Non-pigmented ciliary epithelial cell (primary cell): ENCODE results near the gene PPP1R14B.

Experiments used
- DNase-seq: peaks from one replicate; pipeline ENCODE4 v3.0.0-alpha.2; 2010; ENCODE audit warnings: low read depth

PPP1R14B gene, protein sequence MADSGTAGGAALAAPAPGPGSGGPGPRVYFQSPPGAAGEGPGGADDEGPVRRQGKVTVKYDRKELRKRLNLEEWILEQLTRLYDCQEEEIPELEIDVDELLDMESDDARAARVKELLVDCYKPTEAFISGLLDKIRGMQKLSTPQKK

DNA sequence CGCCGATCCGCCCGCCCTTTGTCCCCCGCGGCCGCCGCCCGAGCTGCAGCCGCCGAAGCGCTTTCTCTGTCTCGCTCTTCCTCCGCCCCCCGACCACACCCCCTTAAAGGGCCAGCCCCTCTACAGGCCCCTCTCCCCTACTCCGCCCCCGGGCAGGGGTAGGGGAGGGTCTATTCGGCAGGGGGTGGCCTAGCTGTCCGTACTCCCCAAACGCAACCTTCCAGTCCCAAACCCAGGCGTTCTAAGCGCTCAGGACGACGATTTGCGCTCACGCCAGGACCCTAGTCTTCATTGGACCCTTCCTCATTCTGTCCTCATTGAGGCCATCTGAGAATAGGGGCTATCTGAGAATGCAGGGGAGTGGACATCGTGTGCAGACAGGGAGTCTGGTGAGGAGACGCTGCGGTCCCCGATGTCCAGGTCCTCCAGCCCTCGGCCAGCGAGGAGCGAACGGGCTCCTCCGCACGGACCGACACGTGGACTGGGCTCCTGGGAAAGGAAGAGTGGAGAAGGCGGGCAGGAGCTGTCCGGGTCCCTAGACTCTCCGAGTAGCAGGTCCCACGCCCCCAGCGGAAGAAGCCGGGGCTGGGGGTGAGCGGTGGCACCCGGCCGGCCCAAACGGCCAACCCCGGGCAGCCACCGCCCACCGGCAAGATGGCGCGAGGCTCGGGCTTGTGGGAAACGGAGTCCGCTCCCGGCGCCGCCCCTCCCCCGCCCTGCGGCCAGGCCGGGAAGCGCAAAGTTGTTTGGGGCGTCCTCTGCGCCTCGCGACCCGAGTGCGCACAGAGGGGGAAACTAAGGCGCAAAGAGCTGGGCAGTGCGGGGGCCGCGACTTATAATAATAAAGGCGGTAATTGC, at the start of gene PPP1R14B:
Gene PPP1R14B (minus strand): TSS at position 73 of the 858 bp plus-strand sequence. CDS start 270 bp downstream, outside the sequence.
- DNase-seq, result peak; percentile 37

DNA sequence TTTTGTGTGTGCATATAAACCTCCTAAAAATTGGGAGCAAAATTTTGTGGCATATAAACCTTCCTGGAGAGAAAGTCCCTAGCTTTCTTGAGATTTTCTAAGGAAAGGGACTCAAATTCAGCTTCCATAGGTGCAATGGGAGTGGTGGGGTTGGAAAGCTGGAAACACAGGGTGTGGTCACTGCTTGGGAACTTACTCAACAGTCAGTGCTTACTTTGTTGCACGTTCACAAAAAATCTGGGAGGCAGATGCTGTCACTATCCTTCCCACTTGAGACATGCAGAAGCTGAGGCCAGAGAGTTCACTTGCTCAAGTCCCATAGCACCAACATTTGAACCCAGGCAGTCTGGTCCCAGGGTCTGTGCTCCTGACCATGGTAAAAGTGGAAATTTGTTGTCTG, 49.5 kb upstream of the PPP1R14B start:
- DNase-seq, result no peak

DNA sequence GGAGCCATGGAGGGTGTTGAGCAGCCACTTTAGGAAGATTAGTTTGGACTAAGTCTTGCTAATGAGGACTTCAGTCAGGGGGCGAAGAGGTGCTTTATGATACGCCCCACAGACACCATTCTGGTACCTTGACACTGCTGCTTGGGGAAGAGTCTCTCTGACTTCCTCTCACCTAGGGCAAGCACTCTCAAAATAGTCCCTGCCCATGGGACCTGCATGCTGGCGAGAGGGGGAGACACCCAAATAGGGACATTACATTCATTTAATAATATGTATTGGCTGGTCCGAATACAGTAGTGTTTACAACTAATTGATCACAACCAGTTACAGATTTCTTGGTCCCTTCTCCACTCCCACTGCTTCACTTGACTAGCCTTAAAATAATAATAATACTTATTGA, 49.0 kb upstream of the PPP1R14B start:
- DNase-seq, result no peak

DNA sequence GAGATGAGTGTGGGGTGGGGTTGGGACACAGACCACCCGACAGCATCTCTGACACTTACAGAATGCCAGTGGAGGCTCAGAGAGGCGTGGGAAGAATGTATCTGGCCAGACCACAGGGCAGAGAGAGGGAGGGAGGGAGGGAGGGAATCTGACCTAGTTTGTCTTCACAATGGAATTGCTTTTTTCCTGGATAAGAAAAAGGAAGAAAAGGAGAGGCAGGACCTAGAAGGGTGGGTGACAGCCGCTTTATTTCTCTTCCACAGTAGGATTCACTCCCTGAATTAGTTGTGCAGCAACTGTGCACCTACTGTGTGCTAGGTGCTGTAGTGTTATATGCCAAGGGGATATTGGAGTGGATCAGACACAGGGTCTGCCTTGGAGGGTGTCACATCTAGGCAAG, 48.0 kb upstream of the PPP1R14B start:
- no peak for DNase-seq

DNA sequence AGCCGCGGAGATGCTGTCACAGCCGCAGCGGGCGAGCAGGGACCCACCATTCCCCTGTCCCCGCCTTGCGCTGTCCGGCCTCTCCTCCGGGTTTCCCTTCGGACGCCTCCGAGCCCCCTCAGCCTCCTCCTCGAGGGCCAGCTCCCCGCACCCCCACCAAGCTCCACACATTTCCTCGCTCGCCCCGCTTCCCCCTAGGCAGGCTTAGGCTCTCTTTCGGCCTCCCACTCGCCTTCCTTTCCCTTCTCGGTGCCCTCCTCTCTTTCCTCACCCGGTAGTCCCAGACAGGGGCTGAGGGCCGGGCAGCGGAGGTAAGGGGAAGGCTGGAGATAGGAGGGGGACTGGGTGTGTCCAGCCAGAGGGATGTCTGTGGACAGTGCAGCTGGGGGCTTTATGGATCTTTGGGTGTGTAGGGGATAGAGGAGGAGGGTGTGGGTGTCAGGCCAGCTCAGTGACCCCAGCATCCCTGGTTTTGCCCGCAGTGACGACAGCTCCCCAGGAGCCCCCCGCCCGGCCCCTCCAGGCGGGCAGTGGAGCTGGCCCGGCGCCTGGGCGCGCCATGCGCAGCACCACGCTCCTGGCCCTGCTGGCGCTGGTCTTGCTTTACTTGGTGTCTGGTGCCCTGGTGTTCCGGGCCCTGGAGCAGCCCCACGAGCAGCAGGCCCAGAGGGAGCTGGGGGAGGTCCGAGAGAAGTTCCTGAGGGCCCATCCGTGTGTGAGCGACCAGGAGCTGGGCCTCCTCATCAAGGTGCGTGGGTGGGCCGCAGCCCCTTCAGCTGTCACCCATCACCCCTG, 45.9 kb upstream of the PPP1R14B start:
- DNase-seq, result no peak

DNA sequence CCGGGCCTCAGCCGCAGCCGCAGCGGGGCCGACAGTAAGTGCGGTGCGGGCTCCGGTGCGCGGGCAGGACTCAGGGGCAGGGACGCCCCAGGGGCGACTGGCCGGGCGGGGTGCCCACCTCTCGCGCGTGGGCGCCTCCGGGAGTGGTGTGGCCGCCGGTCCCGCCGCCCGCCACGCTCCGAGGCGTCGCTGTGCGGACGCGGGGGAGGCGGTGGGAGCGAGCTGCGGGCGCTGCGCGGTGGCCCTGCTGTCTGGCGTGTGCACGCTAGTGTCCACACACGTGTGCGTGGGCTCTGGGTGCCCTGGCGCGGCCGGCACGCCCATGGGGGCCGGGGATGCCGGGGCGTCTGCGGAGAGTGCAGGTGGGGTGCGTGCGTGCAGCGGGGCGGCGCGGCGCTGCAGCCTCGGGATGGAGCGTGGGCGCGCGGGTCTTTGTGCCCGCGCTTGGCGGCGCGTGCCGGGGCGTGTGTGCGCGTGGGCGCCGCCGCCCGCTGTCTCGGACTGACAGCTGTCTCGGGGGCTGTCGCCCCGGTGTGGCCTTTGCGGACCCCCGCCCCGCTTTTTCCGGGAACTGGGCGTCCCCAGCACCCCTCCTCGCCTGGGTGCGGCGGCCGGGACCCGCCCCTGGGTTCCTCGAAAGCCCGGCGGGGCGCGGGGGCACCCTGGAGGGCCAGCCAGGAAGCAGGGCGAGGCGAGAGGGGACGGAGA, 45.2 kb upstream of the PPP1R14B start:
- DNase-seq, result no peak

DNA sequence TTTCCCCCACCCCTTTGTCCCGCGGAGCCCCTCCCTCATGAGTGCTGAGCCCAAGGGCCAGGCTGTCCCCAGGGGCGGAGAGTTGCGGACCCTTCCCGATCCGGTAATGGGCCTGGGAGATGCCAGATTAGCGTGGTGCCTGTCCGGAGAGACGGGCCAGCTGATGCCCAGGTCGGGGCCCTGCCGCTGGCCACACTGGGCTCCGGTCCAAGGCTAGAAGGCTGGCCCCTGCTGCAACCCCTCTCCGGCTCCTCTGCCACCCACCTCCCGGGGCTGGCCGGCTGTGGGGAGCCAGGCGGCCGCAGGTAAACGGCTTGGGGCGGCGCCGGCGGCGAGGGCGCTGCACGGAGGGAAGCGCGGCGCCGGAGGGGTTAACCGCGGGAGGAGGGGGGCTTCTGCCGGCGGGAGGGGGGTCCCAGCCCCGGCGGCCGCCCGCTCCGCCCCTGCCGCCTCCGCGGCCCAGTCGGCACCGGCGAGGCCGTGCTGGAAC, 44.6 kb upstream of the PPP1R14B start, which contains the start of gene KCNK4:
Gene KCNK4 (plus strand): TSS at position 41 of the 490 bp plus-strand sequence. CDS start 1,717 bp downstream, outside the sequence.
- DNase-seq, result no peak

DNA sequence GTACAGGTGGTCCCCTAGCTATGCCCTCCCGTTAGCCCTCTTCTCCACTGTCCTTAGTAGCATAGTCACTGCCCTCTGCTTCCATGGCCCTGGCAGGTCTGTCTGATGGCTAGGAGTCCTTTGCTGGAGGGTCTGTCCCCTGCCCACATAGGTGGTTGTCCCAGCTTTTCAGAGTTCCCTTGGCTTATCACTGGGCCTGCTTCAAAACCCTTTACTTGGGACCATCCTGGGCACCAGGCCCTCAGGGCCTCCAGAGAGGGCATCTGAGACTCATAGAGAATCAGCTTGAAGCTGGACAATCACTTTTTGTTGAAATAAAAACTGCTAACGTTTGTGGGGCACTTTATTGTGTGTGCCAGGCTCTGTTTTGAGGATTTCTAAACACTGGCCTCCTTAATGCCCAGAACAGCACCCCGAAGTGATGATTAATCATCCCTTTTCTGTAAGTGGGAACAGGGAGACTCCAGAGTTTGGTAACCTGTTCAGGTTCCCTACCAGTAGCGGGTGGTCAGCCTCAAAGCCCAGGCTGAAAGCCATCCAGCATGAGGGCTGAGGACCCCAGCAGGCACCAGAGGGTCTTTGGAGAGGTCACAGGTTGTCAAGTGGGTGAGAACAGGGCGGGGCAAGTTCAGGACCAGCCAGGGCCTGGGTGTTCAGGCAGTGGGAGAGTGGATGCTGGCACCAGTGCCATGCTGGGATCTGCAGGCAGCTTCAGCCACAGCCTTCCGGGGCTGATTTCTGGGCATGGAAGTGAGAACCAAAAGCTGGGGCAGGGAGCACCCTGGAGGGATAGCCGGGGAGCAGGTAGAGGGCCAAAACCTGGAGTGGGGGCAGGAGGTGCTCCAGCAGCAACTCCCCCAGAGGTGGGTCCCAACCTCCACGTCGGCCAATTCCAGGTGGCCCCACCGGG, 43.9 kb upstream of the PPP1R14B start:
- no peak for DNase-seq

DNA sequence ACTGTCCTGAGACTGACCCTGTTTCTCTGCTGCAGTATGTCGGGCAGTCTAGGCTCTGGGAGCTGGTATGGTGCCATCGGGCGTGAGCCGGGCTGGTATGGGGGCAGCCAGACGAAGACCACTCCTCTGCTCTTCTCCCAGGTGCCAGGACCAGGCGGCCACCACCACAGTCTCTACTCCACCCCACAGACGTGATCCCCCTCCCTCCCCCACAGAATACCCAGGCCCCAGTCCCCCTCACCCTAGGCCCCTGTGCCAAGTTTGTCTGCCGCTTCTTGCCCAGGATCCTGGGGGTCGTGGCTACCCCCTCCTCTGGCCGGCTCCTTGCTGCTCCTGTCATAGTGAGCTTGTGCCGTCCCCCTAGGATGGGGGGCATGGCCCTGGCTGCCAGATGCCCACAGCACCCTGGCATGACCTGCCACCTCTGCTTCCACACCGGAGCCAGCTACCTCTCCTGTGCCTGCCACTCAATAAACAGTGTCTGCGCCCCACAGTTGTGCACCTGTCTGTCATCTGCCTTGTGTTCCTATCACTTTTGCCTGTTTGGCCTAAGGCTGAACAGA, 42.3 kb upstream of the PPP1R14B start:
- DNase-seq, result no peak

DNA sequence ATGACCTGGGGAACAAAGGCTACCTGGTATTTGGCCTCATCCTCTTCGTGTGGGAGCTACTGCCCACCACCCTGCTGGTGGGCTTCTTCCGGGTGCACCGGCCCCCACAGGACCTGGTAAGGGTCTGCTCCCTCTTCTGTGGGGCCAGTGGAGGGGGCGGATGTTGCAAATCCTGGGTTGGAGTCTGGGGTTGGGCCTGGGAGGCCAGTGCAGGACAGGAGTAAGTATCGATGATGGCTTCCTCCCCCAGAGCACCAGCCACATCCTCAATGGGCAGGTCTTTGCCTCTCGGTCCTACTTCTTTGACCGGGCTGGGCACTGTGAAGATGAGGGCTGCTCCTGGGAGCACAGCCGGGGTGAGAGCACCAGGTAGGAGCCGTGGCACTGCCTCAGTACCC, 41.6 kb upstream of the PPP1R14B start:
- DNase-seq, result no peak

DNA sequence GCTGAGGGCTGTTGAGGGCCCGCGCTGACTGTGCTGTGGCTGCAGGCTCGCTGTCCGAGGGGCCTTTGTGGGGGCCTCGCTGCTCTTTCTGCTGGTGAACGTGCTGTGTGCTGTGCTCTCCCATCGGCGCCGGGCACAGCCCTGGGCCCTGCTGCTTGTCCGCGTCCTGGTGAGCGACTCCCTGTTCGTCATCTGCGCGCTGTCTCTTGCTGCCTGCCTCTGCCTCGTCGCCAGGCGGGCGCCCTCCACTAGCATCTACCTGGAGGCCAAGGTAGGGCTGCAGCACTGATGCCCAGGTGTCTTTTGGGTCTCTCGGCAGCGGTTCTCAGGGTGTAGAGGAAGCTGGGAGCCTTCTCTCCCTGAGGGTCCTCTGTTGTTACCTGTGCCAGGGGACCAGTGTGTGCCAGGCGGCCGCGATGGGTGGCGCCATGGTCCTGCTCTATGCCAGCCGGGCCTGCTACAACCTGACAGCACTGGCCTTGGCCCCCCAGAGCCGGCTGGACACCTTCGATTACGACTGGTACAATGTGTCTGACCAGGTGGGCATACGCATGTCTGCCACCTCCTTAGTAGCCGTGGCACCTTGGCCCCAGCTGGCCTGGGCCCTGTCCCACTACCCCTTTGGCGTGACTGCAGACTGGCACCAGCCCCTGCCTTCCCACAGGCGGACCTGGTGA, 41.1 kb upstream of the PPP1R14B start:
- DNase-seq, result no peak

DNA sequence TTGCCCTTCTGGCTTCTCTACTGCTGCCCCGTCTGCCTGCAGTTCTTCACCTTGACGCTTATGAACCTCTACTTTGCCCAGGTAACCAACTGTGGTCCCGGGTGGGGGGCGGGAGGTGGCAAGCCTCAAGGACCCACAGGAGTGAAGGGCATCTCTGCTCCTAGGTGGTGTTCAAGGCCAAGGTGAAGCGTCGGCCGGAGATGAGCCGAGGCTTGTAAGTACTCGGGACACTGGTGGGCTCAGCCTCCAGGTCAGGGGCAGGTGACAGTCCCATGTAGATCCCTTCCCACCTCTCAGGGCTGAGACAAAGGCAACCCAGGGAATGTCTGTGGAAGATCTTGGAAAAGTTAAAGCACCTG, 40.0 kb upstream of the PPP1R14B start:
- no peak for DNase-seq

DNA sequence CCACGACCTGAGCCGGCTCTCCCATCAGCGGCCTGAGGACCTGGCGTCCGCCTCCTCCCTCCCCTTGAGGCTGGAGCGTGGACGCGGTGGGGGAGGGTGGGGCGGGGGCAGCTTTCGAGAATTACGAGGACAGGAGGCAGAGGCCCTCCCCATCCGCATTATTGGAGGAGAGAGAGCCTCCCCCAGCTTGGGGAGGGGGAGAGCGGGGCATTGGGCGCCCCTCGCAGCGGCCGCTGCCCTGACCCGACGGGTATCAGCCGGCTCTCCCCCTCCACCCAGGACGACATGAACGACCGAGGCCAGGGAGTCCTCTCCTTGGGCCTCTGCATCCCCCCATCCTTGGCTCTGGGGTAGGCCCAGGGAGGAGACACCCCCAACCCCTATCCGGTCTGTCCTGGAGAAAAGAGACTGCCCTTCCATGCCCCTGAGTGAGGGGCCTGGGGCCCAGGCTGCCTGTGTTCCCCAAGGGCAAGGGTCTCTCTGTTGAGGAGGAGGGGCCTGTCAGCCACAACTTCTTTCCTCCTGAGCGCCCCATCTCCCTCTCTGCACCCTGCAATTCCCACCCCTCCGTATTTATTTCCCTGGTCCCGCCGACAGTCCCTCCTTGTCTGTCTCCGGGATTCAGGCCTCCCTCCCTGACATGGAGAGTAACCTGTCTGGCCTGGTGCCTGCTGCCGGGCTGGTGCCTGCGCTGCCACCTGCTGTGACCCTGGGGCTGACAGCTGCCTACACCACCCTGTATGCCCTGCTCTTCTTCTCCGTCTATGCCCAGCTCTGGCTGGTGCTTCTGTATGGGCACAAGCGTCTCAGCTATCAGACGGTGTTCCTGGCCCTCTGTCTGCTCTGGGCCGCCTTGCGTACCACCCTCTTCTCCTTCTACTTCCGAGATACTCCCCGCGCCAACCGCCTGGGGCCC, 39.4 kb upstream of the PPP1R14B start:
- no peak for DNase-seq

DNA sequence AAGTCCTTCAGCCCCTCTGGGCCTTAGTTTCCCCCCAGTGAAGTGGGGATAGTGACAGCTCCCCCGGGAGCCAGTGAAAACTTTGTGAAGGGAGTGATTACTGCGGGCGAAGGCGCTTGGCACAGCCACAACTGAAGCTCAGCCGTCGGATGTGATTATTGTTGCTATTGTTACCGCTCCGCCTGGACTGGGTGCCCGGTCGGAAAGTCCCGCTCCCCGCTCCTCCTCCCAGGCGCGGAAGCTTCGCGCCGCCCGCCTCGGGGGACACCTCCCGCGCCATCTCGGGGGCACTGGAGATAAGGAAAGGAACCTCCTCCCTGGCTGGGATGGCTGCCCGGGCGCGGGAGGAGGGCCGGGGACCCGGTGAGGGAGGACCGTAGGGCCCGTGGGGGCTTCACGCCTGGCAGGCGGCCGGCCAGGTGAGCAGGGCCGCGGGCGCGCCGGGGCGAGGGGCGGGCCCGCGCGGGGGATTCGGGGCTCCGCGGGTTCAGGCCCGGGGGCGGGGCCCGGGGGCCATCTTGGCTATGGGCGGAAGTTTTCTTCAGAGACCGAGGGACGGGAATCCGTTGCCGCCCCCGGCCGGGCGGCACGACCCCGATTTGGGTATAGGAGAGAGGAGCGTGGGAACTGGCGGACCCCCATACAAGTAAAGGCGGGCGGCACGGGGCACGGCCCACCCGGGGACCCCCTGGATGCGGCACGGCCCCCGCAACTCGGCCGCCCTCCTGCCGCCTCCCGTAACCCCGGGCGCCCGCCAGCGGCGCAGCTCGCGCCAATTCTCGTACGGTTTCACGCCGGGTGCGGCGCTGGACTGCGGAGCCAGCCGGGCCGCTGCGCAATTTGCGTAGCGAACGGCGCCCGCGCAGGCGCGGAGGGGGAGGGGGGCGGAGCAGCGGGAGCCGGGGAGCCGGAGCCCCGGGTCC, 38.5 kb upstream of the PPP1R14B start, which contains the start of gene GPR137:
Gene GPR137 (plus strand): TSS at position 887 of the 923 bp plus-strand sequence. CDS start 677 bp downstream, outside the sequence.
- no peak for DNase-seq

DNA sequence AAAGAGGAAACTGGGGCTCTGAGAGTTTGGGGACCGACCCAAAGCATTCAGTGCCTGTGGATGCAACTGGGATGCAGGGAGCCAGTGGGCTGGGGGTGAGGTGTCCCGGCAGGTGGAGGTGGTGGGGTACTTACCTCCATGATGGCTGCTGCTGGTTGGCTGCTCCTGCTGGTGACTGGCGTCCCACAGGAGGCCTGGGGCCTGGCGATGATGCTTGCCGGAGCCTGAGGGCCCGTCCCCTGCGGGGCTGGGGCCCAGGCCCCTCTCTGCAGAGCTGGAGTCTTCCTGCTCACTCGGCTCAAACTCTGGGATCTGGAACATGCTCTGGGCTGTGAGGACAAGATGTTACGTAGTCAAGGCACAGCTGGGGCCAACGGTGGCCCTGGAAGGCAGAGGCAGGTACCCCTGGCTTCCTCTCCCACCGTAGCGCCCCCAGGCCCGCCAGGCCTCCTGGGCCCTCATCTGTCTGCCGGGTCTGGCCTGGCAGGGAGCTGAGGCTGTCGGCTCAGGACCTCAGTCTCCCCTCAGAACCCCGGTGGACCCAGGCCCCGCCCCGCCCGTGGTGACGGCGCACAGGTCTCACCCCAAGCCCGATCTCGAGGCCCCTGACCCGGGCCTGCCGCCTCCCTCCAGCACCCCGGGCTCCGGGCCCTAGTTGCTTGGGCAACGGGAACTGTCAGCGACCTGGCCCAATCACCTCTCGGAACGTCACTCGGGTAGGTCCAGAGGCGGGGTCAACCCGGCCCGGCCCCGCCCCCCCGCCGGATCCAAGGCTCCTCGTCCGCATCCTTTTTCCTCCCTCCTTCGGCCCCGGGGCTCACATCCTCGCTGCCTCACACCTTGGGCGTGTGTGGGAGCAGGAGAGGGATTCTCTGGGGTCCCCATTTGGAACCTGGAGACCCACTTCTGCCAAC, 37.6 kb upstream of the PPP1R14B start, which contains the start of gene BAD:
Gene BAD (minus strand): TSS at position 618 of the 914 bp plus-strand sequence. CDS start 297 bp downstream, at position 321.
- DNase-seq, result peak; percentile 54

DNA sequence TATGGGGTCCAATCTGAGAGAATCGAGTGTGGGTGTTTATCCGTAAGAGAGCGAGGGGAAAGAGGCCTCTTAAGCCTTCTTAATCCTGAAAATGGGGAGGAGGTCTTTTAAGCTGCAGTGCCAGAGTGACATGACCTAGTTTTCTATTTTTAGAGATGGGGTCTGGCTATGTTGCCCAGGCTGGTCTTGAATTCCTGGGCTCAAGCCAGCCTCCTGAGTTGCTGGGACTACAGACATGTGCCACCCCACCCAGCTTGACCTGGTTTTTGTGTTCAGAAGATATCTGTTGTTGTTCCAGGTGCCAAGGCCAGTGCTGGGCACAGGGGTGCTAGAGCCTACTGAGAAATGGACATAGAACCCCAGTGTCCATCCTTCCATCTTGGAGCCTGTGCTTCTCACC, 36.3 kb upstream of the PPP1R14B start:
- DNase-seq, result no peak
